H9 (cell line): Measurements from ENCODE around the gene CPAMD8. TPM values are rescaled to one million over a fixed set of nuclear protein-coding genes. Genes with fewer than 3 reads are reported as not detected.

Experiments
- DNase-seq: peaks from one replicate; pipeline ENCODE4 v3.0.0-alpha.2; 2017
- H2AFZ ChIP-seq: one replicate; pipeline ENCODE4 v1.6.1; 2013; ENCODE audit warnings: mild to moderate bottlenecking, low read length, control low read depth, moderate library complexity
- H2AK5ac ChIP-seq: 2 replicates; pipeline ENCODE4 v1.6.1; 2013; ENCODE audit warnings: low read length, control low read depth, mixed read lengths; ENCODE audit not compliant: insufficient read length
- H2BK120ac ChIP-seq: one replicate; pipeline ENCODE4 v1.6.1; 2013; ENCODE audit warnings: low read depth, mild to moderate bottlenecking, low read length, control low read depth, inconsistent platforms; ENCODE audit not compliant: poor library complexity, severe bottlenecking
- H2BK12ac ChIP-seq: 2 replicates; pipeline ENCODE4 v1.6.1; 2013; ENCODE audit warnings: low read length, control low read depth, mixed read lengths, low read depth; ENCODE audit not compliant: insufficient read length
- H2BK15ac ChIP-seq: 2 replicates; pipeline ENCODE4 v1.6.1; 2013; ENCODE audit warnings: low read depth, low read length, control low read depth
- H2BK20ac ChIP-seq: one replicate; pipeline ENCODE4 v1.6.1; 2013; ENCODE audit warnings: low read depth, mild to moderate bottlenecking, low read length, control low read depth, inconsistent platforms; ENCODE audit not compliant: poor library complexity, severe bottlenecking
- H2BK5ac ChIP-seq: 2 replicates; pipeline ENCODE4 v1.6.1; 2013; ENCODE audit warnings: low read length, control low read depth, mixed read lengths; ENCODE audit not compliant: insufficient read length
- H3K14ac ChIP-seq: 2 replicates; pipeline ENCODE4 v1.6.1; 2013; ENCODE audit warnings: low read length, control low read depth; ENCODE audit not compliant: insufficient read depth
- H3K18ac ChIP-seq: 2 replicates; pipeline ENCODE4 v1.6.1; 2013; ENCODE audit warnings: low read depth, mild to moderate bottlenecking, mixed read lengths, low read length, control low read depth; ENCODE audit not compliant: insufficient read length
- H3K23ac ChIP-seq: 2 replicates; pipeline ENCODE4 v1.6.1; 2013; ENCODE audit warnings: low read length, control low read depth, mixed read lengths, low read depth; ENCODE audit not compliant: insufficient read length
- H3K23me2 ChIP-seq: 2 replicates; pipeline ENCODE4 v1.6.1; 2013; ENCODE audit warnings: low read depth, mild to moderate bottlenecking, mixed read lengths, low read length, control low read depth; ENCODE audit not compliant: insufficient read length, poor library complexity, severe bottlenecking
- H3K27ac ChIP-seq: 2 replicates; pipeline ENCODE4 v1.5.1; 2013; ENCODE audit warnings: low read length, control low read depth, mixed read lengths, low read depth; ENCODE audit not compliant: insufficient read length
- H3K27me3 ChIP-seq: 2 replicates; pipeline ENCODE4 v1.6.1; 2013; ENCODE audit warnings: low read length, control low read depth, inconsistent platforms; ENCODE audit not compliant: insufficient read depth
- H3K4ac ChIP-seq: 2 replicates; pipeline ENCODE4 v1.6.1; 2013; ENCODE audit warnings: low read depth, mild to moderate bottlenecking, control low read depth, inconsistent platforms, low read length, moderate library complexity
- H3K4me1 ChIP-seq: 2 replicates; pipeline ENCODE4 v1.6.1; 2013; ENCODE audit warnings: low read length, control low read depth, inconsistent platforms; ENCODE audit not compliant: insufficient read depth
- H3K4me2 ChIP-seq: 2 replicates; pipeline ENCODE4 v1.6.1; 2013; ENCODE audit warnings: low read length, control low read depth, mixed read lengths; ENCODE audit not compliant: insufficient read length, insufficient read depth
- H3K56ac ChIP-seq: 2 replicates; pipeline ENCODE4 v1.6.1; 2013; ENCODE audit warnings: low read depth, mild to moderate bottlenecking, mixed read lengths, low read length, control low read depth; ENCODE audit not compliant: insufficient read length
- H3K79me1 ChIP-seq: 2 replicates; pipeline ENCODE4 v1.6.1; 2013; ENCODE audit warnings: low read depth, mild to moderate bottlenecking, moderate library complexity, low read length, control low read depth, inconsistent platforms; ENCODE audit not compliant: insufficient read depth, poor library complexity, severe bottlenecking
- H3K79me2 ChIP-seq: 2 replicates; pipeline ENCODE4 v1.6.1; 2013; ENCODE audit warnings: low read length, control low read depth, inconsistent platforms; ENCODE audit not compliant: insufficient read depth
- H3K9ac ChIP-seq: 2 replicates; pipeline ENCODE4 v1.6.1; 2013; ENCODE audit warnings: low read length, control low read depth, mixed read lengths; ENCODE audit not compliant: insufficient read length; ENCODE audit errors: extremely low read depth
- H3K9me3 ChIP-seq: one replicate; pipeline ENCODE4 v1.6.1; 2013; ENCODE audit warnings: low read depth, low read length, inconsistent platforms; ENCODE audit not compliant: control insufficient read depth
- H3T11ph ChIP-seq: one replicate; pipeline ENCODE4 v1.6.1; 2013; ENCODE audit warnings: mild to moderate bottlenecking, low read length, control low read depth, inconsistent platforms
- H4K20me1 ChIP-seq: one replicate; pipeline ENCODE4 v1.6.1; 2013; ENCODE audit not compliant: control insufficient read depth, insufficient read length, insufficient read depth
- H4K5ac ChIP-seq: 2 replicates; pipeline ENCODE4 v1.6.1; 2013; ENCODE audit warnings: low read depth, mild to moderate bottlenecking, mixed read lengths, low read length, control low read depth; ENCODE audit not compliant: insufficient read length
- H4K8ac ChIP-seq: replicated peaks from 2 replicates; pipeline ENCODE4 v1.6.1; 2013; ENCODE audit warnings: low read length, control low read depth, mixed read lengths, low read depth; ENCODE audit not compliant: insufficient read length
- H4K91ac ChIP-seq: 2 replicates; pipeline ENCODE4 v1.6.1; 2013; ENCODE audit warnings: low read depth, mild to moderate bottlenecking, moderate library complexity, mixed read lengths, low read length, control low read depth; ENCODE audit not compliant: insufficient read length
- H3K27ac Mint-ChIP-seq, 3 experiments: 2 replicates in 2 of 3; 3 replicates in 1 of 3; pipeline ENCODE4 v1.8.0; 2020 to 2021; ENCODE audit warnings: mixed read lengths in 3 of 3, mild to moderate bottlenecking in 1 of 3, moderate library complexity in 1 of 3
- H3K27me3 Mint-ChIP-seq: 2 replicates; pipeline ENCODE4 v1.8.0; 2021; ENCODE audit warnings: low read depth, mild to moderate bottlenecking, moderate library complexity, mixed read lengths
- H3K36me3 Mint-ChIP-seq, 3 experiments: 2 replicates in 2 of 3; 3 replicates in 1 of 3; pipeline ENCODE4 v1.8.0; 2020 to 2021; ENCODE audit warnings: low read depth in 3 of 3, mixed read lengths in 3 of 3; ENCODE audit not compliant: insufficient read depth in 1 of 3
- H3K4me1 Mint-ChIP-seq, 2 experiments: 2 replicates each; pipeline ENCODE4 v1.8.0; 2020; ENCODE audit warnings: mixed read lengths in 2 of 2
- H3K4me3 Mint-ChIP-seq, 2 experiments: 2 replicates in 1 of 2; 3 replicates in 1 of 2; pipeline ENCODE4 v1.8.0; 2020 to 2021; ENCODE audit warnings: mild to moderate bottlenecking in 2 of 2, mixed read lengths in 2 of 2, moderate library complexity in 1 of 2
- H3K9me3 Mint-ChIP-seq, 2 experiments: 2 replicates in 1 of 2; 3 replicates in 1 of 2; pipeline ENCODE4 v1.8.0; 2020; ENCODE audit warnings: mild to moderate bottlenecking in 2 of 2, mixed read lengths in 2 of 2, moderate library complexity in 1 of 2
- WGBS: extraction: QIAGEN DNeasy Blood & Tissue Kit; methylation state at CpG from one replicate; pipeline ENCODE4 v1.1.7; 2013; ENCODE audit warnings: missing lambda C conversion rate, low lambda C conversion rate, mixed read lengths; ENCODE audit not compliant: insufficient read length; ENCODE audit errors: extremely low coverage; 5-methylcytosine and 5-hydroxymethylcytosine counted together
- total RNA-seq: library from RNA; stranded (reverse); gene quantifications from 2 replicates; pipeline ENCODE4 v1.2.1, GENCODE V29; 2021
- TF ChIP-seq, protein P1 (sequence below): fragments of 200-600 bp; sonication (generic); conservative IDR thresholded peaks from 3 replicates; pipeline ENCODE4 v1.8.0; 2021; ENCODE audit warnings: antibody characterized with exemption, mild to moderate bottlenecking

Gene CPAMD8
- total RNA-seq, 1 experiment from 2014 or later, result 12.0 TPM

DNA sequence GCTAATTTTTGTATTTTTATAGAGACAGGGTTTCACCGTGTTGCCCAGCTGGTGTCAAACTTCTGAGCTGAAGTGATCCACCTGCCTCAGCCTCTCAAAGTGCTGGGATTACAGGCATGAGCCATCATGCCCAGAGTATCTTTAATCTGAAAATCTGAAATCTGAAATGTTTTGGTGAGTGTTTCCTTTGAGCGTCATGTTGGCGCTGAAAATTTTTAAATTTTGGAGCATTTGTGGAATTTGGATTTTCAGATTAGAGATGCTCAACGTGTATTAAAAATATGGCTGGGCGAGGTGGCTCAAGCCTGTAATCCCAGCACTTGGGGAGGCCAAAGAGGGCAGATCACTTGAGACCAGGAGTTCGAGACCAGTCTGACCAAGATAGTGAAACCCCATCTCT is 5.1 kb upstream of the CPAMD8 start:
- no peak for DNase-seq
- TF ChIP-seq, protein P1, sequence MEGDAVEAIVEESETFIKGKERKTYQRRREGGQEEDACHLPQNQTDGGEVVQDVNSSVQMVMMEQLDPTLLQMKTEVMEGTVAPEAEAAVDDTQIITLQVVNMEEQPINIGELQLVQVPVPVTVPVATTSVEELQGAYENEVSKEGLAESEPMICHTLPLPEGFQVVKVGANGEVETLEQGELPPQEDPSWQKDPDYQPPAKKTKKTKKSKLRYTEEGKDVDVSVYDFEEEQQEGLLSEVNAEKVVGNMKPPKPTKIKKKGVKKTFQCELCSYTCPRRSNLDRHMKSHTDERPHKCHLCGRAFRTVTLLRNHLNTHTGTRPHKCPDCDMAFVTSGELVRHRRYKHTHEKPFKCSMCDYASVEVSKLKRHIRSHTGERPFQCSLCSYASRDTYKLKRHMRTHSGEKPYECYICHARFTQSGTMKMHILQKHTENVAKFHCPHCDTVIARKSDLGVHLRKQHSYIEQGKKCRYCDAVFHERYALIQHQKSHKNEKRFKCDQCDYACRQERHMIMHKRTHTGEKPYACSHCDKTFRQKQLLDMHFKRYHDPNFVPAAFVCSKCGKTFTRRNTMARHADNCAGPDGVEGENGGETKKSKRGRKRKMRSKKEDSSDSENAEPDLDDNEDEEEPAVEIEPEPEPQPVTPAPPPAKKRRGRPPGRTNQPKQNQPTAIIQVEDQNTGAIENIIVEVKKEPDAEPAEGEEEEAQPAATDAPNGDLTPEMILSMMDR, result no peak
- no peaks in the 10 kb centered on the region for H4K20me1 ChIP-seq
- no peak overlapping the region for H3T11ph ChIP-seq
- no peak overlapping the region for H3K9ac ChIP-seq
- H4K91ac ChIP-seq, result no peak overlapping the region
- no peak overlapping the region for H2BK120ac ChIP-seq
- no peak overlapping the region for H3K27ac ChIP-seq
- H3K79me2 ChIP-seq, result no peaks in the 10 kb centered on the region
- H3K4me2 ChIP-seq, result no peak overlapping the region
- no peaks in the 10 kb centered on the region for H3K4me1 ChIP-seq
- no CpG with 5 or more reads among the region's 6 CpGs for WGBS
- H2BK12ac ChIP-seq, result no peak overlapping the region
- peaks cover 0 to 5% of the 10 kb centered on the region in 2 experiments; a peak in 2 of 4 replicates for H3K4me1 Mint-ChIP-seq
- no peaks in the 10 kb centered on the region for H3K27me3 ChIP-seq
- no peak overlapping the region for H3K27ac Mint-ChIP-seq
- no peak overlapping the region for H3K23ac ChIP-seq
- no peaks in the 10 kb centered on the region for H3K9me3 Mint-ChIP-seq
- no peak overlapping the region for H3K18ac ChIP-seq
- no peaks in the 10 kb centered on the region for H3K9me3 ChIP-seq
- H3K23me2 ChIP-seq, result peaks cover 4% of the 10 kb centered on the region
- no peak overlapping the region for H2AFZ ChIP-seq
- H2BK20ac ChIP-seq, result no peak overlapping the region
- no peak overlapping the region for H4K8ac ChIP-seq
- H2BK5ac ChIP-seq, result no peak overlapping the region
- no peak overlapping the region for H3K4ac ChIP-seq
- H3K14ac ChIP-seq, result no peak overlapping the region
- no peak overlapping the region for H4K5ac ChIP-seq
- peaks cover 26% of the 10 kb centered on the region for H3K27me3 Mint-ChIP-seq
- H3K56ac ChIP-seq, result no peak overlapping the region
- no peaks in the 10 kb centered on the region; a peak in 1 of 7 replicates for H3K36me3 Mint-ChIP-seq
- no peaks in the 10 kb centered on the region for H3K79me1 ChIP-seq
- no peak overlapping the region for H3K4me3 Mint-ChIP-seq
- H2BK15ac ChIP-seq, result no peak overlapping the region
- H2AK5ac ChIP-seq, result no peak overlapping the region
